GM12865 (cell line): ENCODE data around the gene RAB17.

ENCODE experiments used
- DNase-seq: peaks from one replicate; pipeline ENCODE4 v3.0.0; 2010; ENCODE audit warnings: low read depth
- H3K4me3 ChIP-seq: 2 replicates; pipeline ENCODE4 v1.5.1; 2011; ENCODE audit warnings: mild to moderate bottlenecking, low read depth, low read length, control low read depth
- TF ChIP-seq, protein P1 (sequence below): IDR thresholded peaks from 2 replicates; pipeline ENCODE4 v1.5.1; 2011; ENCODE audit warnings: low read length, control low read depth, low read depth, inconsistent platforms; ENCODE audit not compliant: insufficient read depth; ENCODE audit errors: missing control alignments

RAB17 gene

DNA sequence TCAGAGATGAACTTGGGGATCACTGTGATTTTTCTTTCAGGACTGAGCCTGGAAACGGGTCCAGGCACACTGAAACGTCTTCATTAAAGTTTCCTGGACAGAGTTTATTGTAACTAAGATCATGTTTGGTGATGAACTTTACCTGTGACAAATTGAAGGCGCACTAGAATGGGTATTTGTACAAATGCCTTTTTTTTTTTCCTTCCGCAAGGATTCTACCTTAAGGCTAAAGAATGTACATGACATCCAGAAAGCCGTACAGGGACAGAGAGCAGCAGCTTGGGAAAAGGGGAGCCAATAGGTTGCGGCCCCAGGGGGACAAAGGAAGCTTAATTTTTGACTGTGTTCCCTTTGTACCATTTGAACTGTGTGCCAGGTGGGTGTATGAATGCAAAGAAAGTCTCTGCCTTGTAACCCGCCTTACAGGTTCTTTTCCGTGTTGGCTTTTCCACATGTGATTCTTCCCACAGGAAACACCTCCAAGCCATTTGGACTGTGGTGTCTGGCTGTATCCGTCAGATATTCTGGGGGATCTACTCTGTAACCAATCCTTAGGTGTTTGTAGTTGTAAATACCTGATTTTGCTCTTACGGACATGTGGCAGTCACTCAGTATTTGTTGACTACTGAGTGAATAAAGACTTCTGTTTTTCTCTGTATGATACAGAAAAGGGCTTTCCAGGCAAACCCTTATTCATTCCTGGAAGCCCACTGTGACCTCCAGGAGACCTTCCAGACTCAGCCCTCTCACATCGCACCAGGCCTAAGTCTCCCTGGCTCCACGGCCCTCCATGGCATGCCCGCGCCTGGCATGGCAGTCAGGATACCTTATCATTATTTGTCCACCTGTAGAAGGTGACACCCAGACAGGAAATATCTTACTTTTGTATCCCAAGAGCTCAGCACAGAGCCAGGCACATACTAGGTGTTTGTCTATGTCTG is 38.0 kb upstream of the RAB17 start:
- H3K4me3 ChIP-seq: no peak overlapping the region
- no peak for DNase-seq
- TF ChIP-seq, protein P1, sequence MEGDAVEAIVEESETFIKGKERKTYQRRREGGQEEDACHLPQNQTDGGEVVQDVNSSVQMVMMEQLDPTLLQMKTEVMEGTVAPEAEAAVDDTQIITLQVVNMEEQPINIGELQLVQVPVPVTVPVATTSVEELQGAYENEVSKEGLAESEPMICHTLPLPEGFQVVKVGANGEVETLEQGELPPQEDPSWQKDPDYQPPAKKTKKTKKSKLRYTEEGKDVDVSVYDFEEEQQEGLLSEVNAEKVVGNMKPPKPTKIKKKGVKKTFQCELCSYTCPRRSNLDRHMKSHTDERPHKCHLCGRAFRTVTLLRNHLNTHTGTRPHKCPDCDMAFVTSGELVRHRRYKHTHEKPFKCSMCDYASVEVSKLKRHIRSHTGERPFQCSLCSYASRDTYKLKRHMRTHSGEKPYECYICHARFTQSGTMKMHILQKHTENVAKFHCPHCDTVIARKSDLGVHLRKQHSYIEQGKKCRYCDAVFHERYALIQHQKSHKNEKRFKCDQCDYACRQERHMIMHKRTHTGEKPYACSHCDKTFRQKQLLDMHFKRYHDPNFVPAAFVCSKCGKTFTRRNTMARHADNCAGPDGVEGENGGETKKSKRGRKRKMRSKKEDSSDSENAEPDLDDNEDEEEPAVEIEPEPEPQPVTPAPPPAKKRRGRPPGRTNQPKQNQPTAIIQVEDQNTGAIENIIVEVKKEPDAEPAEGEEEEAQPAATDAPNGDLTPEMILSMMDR: no peak

DNA sequence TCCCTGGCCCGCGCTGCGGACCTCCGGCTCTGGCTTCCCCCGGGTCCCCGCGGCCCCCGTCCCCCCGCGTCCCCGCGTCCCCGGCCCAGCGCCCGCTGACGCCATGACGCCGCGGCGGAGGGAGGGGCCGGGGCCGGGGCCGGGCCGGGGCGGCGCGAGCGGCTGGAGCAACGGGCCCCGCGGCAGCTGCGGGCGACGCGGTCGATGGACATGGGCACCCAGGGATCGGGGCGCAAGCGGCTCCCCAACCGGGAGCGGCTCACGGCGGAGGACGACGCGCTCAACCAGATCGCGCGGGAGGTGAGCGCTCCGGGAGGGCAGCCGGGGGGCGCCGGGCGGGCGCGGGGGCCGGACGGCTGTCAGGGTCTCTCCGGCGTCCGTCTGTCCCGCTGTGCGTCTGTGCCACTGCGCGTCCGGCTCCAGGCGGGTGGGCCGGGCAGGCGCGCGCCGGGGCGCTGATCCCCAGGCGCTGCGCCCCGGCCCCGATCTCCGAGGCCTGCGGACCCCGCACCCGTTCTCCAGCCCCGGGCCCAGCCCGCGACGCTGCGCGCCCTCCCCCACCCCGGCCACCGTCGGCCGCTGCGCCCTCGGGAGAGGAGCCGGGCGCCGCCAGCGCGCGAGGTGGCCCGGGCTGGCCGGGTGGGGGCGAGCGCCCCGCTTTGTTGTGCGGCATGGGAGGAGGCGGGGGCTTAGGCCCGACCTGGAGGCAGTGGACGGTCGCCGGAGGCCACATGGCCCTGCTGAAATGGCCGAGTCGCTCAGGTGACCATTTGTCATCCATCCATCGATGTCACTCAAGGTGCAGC is 37.1 kb upstream of the RAB17 start, which contains the start of gene LRRFIP1:
Gene LRRFIP1, plus strand, starts transcription at position 147 of the 806 bp plus-strand sequence. Its CDS starts 58 bp downstream, at position 205.
- no peak for DNase-seq
- H3K4me3 ChIP-seq: no peak within 1 kb of the TSS
- TF ChIP-seq, protein P1: no peak

- DNase-seq: no peak
- TF ChIP-seq, protein P1: no peak
- H3K4me3 ChIP-seq: no peak overlapping the region
These were observed 36.4 kb upstream of the RAB17 start for GRCh38 chr2:237626813-237627440.

GRCh38 chr2:237625777-237626176 is 35.2 kb upstream of the RAB17 start:
- TF ChIP-seq, protein P1: no peak
- DNase-seq: no peak
- no peak overlapping the region for H3K4me3 ChIP-seq

GRCh38 chr2:237625216-237625705 is 34.7 kb upstream of the RAB17 start:
- DNase-seq: no peak
- TF ChIP-seq, protein P1: no peak
- H3K4me3 ChIP-seq: no peak overlapping the region

GRCh38 chr2:237624565-237624964 is 34.0 kb upstream of the RAB17 start:
- peak; percentile 34 for DNase-seq
- H3K4me3 ChIP-seq: no peak overlapping the region
- TF ChIP-seq, protein P1: peak; percentile 25
